SK-N-SH (cell line): Measurements from ENCODE around the gene KCNG3.

Experiments
- CTCF ChIP-seq: fragments of 200-600 bp; sonication (generic); IDR thresholded peaks from 2 replicates; pipeline ENCODE4 v1.6.1; 2017; ENCODE audit warnings: antibody characterized with exemption, mild to moderate bottlenecking, moderate library complexity
- EZH2phosphoT487 ChIP-seq: fragments of 200-600 bp; sonication (generic); IDR thresholded peaks from 2 replicates; pipeline ENCODE4 v1.6.1; 2017; ENCODE audit warnings: low read depth, mixed run types, mild to moderate bottlenecking, antibody characterized with exemption, moderate library complexity, borderline replicate concordance
- POLR2AphosphoS5 ChIP-seq: IDR thresholded peaks from 2 replicates; pipeline ENCODE4 v1.6.1; 2012; ENCODE audit warnings: low read depth, low read length
- REST ChIP-seq: IDR thresholded peaks from 2 replicates; pipeline ENCODE4 v1.6.1; 2012; ENCODE audit warnings: mild to moderate bottlenecking, low read depth, low read length, moderate library complexity
- TCF12 ChIP-seq: IDR thresholded peaks from 2 replicates; pipeline ENCODE4 v1.4.0; 2012
- USF1 ChIP-seq: IDR thresholded peaks from 2 replicates; pipeline ENCODE4 v1.4.0; 2012; ENCODE audit warnings: low read depth, borderline replicate concordance

- TF ChIP-seq CTCF (no peak), POLR2AphosphoS5 (no peak), USF1 (no peak), TCF12 (no peak), REST (no peak), EZH2phosphoT487 (no peak)
Measured at GRCh38 chr2:42522035-42522434, 28.3 kb upstream of the KCNG3 start.
